Stimulated activated CD8-positive, alpha-beta memory T cell treated with anti-CD3 and anti-CD28 coated beads, Interleukin-12 subunit alpha, Interleukin-12 subunit beta, amount 100 ng/mL, for 24 hours (primary cell): ENCODE measurements around the gene EGR4.

Experiments used
- DNase-seq: peaks from one replicate; pipeline ENCODE4 v3.0.0-alpha.2; 2020; ENCODE audit errors: extremely low read depth

The EGR4 gene

GRCh38 chr2:73290049-73290839 is 3.1 kb downstream of the EGR4 start:
- no peak for DNase-seq

- no peak for DNase-seq
Measured at GRCh38 chr2:73289304-73289703, 4.0 kb downstream of the EGR4 start.

GRCh38 chr2:73286134-73286655 is 7.2 kb downstream of the EGR4 start:
- no peak for DNase-seq

GRCh38 chr2:73285159-73285739 is 8.1 kb downstream of the EGR4 start:
- no peak for DNase-seq

GRCh38 chr2:73284296-73285158 is 8.8 kb downstream of the EGR4 start, which contains the start of gene FBXO41:
TSS of gene FBXO41 (minus strand) at chr2:73284478. CDS start at chr2:73269630, 14,848 bp downstream.
- DNase-seq = peak; percentile 59

- no peak for DNase-seq
Measured at GRCh38 chr2:73283545-73284295, 9.6 kb downstream of the EGR4 start.

- no peak for DNase-seq
Measured at GRCh38 chr2:73282924-73283544, 10.3 kb downstream of the EGR4 start.

- DNase-seq = no peak
Measured at GRCh38 chr2:73281244-73281643, 12.1 kb downstream of the EGR4 start.

- DNase-seq = no peak
Measured at GRCh38 chr2:73279852-73280251, 13.5 kb downstream of the EGR4 start.

GRCh38 chr2:73272270-73272669 is 21.1 kb downstream of the EGR4 start:
- no peak for DNase-seq

- DNase-seq = no peak
Measured at GRCh38 chr2:73269686-73270465, 23.5 kb downstream of the EGR4 start.

- no peak for DNase-seq
Measured at GRCh38 chr2:73268830-73269685, 24.3 kb downstream of the EGR4 start.

- no peak for DNase-seq
Measured at GRCh38 chr2:73268366-73268829, 24.9 kb downstream of the EGR4 start.

GRCh38 chr2:73267008-73267407 is 26.3 kb downstream of the EGR4 start:
- no peak for DNase-seq

- no peak for DNase-seq
Measured at GRCh38 chr2:73266061-73266901, 27.1 kb downstream of the EGR4 start.

- no peak for DNase-seq
Measured at GRCh38 chr2:73265298-73266060, 27.9 kb downstream of the EGR4 start.

GRCh38 chr2:73264783-73265182 is 28.6 kb downstream of the EGR4 start:
- no peak for DNase-seq

- DNase-seq = no peak
Measured at GRCh38 chr2:73264332-73264606, 29.1 kb downstream of the EGR4 start.
